ENCODE data around the gene NEDD8.

Gene NEDD8

GRCh38 chr14:24258548-24259265, 26.5 kb upstream of the NEDD8 start:
- no peak overlapping the region for H3K27ac ChIP-seq
- no peak for TF ChIP-seq CTCF (conservative IDR thresholded peaks at IDR 0.05)
- TF ChIP-seq ZFX (IDR thresholded peaks at IDR 0.05): no peak

- TF ChIP-seq CTCF (conservative IDR thresholded peaks at IDR 0.05) (no peak), ZFX (IDR thresholded peaks at IDR 0.05) (no peak)
- H3K27ac ChIP-seq: no peak overlapping the region
Observed at GRCh38 chr14:24258119-24258518, 26.0 kb upstream of the NEDD8 start.

- TF ChIP-seq ZFX (IDR thresholded peaks at IDR 0.05) (no peak), CTCF (conservative IDR thresholded peaks at IDR 0.05) (no peak)
- no peak overlapping the region for H3K27ac ChIP-seq
Observed at GRCh38 chr14:24256960-24257359, 24.8 kb upstream of the NEDD8 start.

GRCh38 chr14:24255931-24256711, 24.0 kb upstream of the NEDD8 start:
- H3K27ac ChIP-seq: no peak overlapping the region
- TF ChIP-seq ZFX (IDR thresholded peaks at IDR 0.05) (no peak), CTCF (conservative IDR thresholded peaks at IDR 0.05) (no peak)

GRCh38 chr14:24255438-24255837, 23.3 kb upstream of the NEDD8 start:
- H3K27ac ChIP-seq: no peak overlapping the region
- TF ChIP-seq ZFX (IDR thresholded peaks at IDR 0.05) (no peak), CTCF (conservative IDR thresholded peaks at IDR 0.05) (no peak)

GRCh38 chr14:24254630-24255392, 22.6 kb upstream of the NEDD8 start:
- H3K27ac ChIP-seq: no peak overlapping the region

More at GRCh38 chr14:24254630-24255392, 22.6 kb upstream of the NEDD8 start:
- TF ChIP-seq ZFX (IDR thresholded peaks at IDR 0.05) (no peak), CTCF (conservative IDR thresholded peaks at IDR 0.05) (no peak)

Measured in C4-2B (cell line).